ENCODE results near the gene HOXC4.

HOXC4 gene

DNA sequence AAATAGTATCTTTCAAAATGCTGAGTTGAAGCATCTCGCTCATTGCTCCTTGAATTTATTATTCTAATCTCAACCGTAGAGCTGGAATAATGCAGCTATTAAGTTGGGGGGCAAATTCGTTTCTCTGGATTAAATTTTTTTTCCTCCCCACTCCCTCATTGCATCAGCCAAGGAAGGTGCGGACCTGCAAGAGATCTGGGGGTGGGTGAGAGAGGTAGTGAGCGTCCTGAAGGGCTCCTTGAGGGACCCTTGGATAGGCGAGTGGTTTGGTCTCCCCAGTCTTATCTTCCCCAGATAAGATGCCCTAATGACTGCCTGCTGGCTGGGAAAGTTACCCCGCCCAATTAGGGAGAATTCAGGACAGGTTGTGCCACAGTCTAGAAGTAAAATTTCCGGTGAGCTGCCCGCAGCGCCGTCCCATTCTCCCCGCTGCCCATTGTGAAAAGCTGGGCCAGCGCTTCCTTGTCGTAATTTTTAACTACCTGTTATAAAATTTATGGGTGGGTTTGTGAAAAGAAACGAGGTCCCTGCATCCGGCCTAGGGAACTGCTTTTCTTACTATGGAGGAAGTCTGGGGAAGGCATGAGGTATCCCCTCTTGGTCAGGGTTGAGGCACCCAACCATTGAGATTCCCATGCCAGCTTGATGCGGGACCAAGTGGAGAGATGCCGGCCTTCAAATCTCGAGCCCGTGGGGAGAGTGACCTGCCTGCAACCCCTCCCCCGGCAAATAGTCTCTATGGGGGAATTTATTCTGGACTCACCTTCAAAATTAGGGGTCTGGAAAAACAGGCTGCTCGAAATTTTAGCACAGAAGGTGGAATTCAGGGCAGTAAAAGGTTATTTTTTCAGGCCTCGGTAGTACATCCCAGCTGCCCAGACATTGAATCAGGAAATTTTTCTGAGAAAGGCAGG is 38.4 kb upstream of the HOXC4 start:
- DNase-seq (ENCODE audit: low spot score) (no peak), FAIRE-seq (no peak)

DNA sequence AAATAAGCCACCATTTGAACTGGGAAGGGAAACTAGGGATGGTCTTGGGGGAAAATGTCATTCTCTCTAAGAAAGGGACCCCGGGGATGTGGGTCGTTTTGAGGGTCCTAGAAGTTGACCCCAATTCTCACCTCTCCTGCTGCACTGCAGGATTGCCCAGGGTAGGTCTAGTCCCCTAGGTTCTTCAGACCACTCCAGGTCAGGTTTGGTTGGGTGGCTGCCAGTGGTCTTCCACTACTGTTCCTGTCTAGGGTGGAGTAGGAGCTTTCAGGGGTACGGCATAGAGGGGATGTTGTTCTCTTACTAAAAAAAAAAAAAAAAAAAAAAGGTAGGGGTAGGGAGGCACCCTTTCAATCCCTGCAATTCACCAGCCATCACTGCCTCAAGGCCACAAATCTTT is 37.6 kb upstream of the HOXC4 start:
- no peak for DNase-seq (ENCODE audit: low spot score)
- no peak for FAIRE-seq

- DNase-seq (ENCODE audit: low spot score) (peak; percentile 60), FAIRE-seq (no peak)
Observed at GRCh38 chr12:54016478-54016964, 37.1 kb upstream of the HOXC4 start.

GRCh38 chr12:54017027-54017788 is 36.4 kb upstream of the HOXC4 start:
- peak; percentile 67 for DNase-seq (ENCODE audit: low spot score)
- no peak for FAIRE-seq

DNA sequence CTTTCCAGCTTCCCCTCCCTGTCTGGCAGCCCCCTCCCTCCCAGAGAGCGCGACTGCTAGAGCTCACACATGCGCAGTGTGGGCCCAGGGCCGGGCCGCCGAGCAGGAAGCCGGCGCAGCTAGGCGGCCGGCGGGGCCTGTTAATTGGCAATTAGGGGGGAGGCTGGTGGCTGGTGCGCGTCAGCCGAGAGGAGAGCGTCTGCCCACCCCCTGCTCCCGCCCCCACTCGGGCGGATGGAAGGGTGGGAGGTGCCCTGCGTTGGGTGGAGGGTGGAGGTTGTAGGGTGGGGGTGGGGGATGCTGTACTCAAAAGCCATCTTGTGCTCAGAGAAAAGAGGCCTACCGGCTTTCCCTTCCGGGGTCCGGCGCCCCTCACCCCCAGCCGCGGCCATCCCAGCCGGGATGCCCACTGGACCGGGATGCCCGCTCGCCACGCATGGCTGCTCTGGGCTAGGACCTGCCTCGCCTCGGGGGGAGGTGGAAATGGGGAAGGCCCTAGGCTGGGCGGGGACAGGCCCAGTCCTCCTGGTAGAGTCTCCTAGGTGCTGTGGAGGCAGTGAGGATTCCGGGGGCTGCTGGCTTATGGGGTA is 35.7 kb upstream of the HOXC4 start:
- peak; percentile 92 for FAIRE-seq
- DNase-seq (ENCODE audit: low spot score), result peak; percentile 98

GRCh38 chr12:54018468-54018984 is 35.1 kb upstream of the HOXC4 start:
- no peak for FAIRE-seq
- DNase-seq (ENCODE audit: low spot score), result peak; percentile 76

DNA sequence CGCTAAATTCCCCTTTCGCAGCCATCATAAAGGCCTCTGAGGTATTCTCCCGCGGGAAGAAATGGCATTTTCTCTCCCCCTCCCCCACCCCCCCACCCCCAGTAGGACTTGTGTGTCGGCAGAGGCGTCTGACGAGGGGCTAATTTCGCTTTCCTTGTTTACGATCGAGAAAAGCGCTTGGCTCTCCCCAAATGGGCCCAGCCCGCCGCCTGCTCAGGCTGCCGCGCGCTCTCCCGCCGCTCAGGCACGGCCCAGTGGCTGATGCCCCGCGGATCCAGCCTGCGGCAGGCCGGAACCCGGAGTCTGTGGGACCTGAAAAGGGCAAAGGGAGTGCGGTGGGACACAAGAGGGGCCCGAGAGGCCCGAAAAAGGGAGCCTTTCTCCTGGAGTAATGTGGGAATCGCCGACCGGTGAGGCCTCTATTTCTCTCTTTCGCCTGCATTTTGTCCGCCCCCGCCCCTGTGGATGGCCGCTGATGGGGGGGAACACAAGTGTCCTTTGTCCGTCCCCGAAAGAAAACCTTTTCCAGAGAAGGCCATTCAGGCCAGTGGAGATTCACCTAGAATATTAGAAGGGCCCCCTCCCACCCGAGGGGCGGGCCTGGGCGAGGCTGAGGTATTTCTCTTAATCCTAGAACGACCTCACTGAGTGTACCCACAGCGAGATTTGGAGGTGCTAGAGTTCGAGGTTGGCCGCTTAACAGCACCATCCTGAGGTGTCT is 34.4 kb upstream of the HOXC4 start:
- DNase-seq (ENCODE audit: low spot score), result peak; percentile 53
- no peak for FAIRE-seq

- DNase-seq (ENCODE audit: low spot score), result no peak
- no peak for FAIRE-seq
Observed at GRCh38 chr12:54019924-54020590, 33.6 kb upstream of the HOXC4 start.

DNA sequence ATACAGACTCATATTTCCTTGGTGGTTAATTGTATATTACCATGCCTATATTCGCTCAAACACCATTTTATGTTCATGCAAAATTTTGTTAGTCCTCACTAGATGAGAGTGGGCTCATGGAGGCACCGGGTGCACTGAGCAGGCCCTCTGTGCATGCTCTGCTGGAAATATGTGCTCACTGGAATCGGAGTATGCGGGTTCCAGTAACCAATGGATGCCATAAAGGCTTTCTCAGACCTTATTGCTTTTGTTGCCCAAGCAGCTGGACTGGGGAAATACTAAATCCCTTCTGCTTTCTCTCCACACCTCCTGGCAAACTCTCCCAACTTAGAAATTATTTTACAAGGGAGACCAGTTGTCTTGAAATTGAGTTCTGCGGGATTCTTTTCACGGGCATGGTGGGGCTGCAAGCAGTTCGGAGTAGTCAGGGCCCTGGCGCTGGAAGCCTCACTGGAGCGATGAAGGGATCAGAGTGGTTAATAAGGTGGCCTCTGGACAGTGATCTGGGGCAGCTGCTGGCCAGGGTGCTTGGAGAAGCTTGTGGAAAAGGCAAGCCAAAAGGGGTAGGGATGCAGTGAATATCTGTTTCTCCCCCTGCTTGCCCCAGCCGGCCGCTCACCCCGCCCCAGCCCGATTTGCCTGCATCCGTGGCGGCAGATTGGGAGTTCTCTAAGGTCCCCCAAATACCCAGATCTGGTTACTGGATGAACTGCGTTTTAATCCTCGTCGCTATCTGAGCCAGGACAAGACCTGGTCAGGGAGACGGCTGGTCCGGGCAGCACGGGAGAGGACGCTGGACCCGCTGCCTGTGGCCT is 32.8 kb upstream of the HOXC4 start:
- FAIRE-seq (no peak), DNase-seq (ENCODE audit: low spot score) (no peak)

GRCh38 chr12:54021432-54022013 is 32.1 kb upstream of the HOXC4 start:
- no peak for FAIRE-seq

DNA sequence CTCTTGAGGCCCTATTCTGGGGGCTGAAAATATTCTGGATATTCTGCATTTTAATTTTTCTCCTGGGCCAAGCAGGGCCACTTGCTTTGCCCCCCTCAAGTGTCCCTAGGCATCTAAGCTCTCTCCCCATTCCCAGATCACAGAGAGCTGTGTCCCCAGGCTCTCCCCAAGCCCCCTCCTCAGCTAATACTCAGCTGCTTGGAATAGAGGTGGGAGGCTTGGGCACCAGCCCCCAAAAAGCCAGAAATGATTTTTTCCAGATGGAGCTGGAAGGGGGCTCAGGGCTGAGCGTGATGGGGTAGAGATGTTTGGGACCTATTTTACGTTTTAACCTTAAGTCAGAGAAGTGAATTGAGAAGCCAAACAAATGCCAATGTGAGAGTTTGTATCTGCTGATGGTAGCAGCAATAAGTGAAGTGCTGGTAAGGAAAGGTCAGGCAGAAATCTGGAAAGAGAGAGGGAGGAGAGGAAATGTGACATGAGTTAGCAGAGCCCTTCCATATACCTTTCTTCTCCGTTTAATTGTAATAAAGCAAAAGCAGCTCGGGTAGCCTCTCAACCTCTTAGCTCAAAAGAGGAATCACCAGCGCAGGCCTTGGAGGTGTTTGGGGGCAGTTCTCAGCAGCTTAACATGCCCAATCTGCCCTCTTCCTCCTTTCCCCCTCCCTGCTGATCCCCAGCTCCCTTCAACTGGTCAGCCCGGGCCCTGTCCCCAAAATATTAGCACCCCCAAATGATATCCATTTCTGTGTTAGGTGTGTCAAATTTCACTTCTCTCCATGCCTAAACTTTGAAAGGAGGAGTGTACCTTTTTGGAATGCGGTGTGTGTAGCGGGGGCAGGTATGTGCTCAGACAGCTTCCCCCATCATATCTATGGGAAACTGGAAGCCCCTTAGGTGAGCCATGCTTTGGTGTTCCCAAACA is 30.4 kb upstream of the HOXC4 start:
- FAIRE-seq, result no peak

More at GRCh38 chr12:54021432-54022013, 32.1 kb upstream of the HOXC4 start:
- DNase-seq (ENCODE audit: low spot score), result no peak

DNA sequence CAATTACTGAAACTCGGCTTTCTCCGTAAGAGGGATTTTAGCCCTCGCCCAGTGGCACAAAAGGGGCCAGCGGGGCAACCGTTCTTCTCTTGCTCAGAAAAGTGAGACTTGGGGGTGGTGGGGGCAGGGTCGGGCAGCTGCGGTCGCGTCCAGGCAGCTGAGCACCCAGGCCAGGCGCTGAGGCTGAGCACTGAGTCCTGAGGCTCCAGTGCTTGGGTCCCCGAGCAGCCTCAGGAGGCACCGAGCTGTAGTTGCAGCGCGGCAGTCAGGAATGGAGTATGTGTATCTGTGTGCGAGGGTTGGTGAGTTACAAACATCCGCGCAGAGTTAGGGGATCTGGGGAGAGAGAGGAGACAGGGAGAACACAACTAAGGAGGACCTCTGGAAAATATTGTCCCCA is 29.5 kb upstream of the HOXC4 start:
- DNase-seq (ENCODE audit: low spot score) (no peak), FAIRE-seq (no peak)

More for the DNA sequence above, 30.4 kb upstream of the HOXC4 start:
- DNase-seq (ENCODE audit: low spot score), result no peak

DNA sequence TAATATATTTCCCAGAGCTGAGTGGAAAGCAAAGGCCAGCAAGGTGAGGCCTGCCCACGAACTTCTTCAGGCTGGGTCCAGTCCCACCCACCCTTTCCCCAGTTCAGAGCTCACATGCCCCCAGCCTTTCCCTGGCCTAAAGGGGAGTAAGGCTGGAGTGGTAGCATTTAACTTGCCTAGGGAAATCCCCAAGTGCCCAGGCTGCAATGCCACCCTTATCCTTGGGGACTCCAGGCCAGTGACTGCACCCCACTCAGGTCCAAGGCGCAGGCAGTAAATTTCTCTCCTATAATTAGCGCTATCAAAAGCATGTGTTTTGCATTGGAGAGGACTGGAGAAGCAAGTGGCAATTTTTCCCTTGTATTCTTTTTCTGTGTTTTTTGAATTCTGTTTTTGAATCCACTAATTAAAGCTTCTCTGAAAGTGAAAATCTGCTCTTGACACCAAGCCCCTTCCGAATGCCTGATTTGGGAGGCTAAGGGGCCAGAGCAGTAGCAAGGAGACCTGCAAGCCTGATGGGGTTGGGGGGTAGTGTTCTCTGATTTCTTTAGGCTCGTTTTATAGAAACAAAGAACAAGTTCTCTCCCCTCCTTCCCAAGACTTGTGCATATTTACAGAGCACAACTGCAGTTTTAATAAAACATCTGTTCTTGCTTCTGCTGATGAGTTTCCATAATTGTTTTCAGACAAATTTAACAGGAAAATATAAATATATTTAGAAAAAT is 28.9 kb upstream of the HOXC4 start:
- no peak for DNase-seq (ENCODE audit: low spot score)
- no peak for FAIRE-seq

GRCh38 chr12:54025499-54026405 is 27.9 kb upstream of the HOXC4 start:
- FAIRE-seq, result no peak

GRCh38 chr12:54026640-54027441 is 26.8 kb upstream of the HOXC4 start:
- DNase-seq (ENCODE audit: low spot score), result no peak
- FAIRE-seq, result no peak

More at GRCh38 chr12:54025499-54026405, 27.9 kb upstream of the HOXC4 start:
- no peak for DNase-seq (ENCODE audit: low spot score)

- FAIRE-seq (no peak), DNase-seq (ENCODE audit: low spot score) (no peak)
Observed at GRCh38 chr12:54027442-54027786, 26.2 kb upstream of the HOXC4 start.

Data from urothelium cell line (cell line).